H1 (cell line): ENCODE data around the gene YPEL5. TPM values are rescaled to one million over a fixed set of nuclear protein-coding genes. Genes with fewer than 3 reads are reported as not detected.

Experiments used
- BCL11A ChIP-seq, 2 experiments: IDR thresholded peaks; one replicate each; pipeline ENCODE4 v1.6.1; 2011; ENCODE audit warnings: low read depth in 2 of 2, low read length in 2 of 2, mild to moderate bottlenecking in 2 of 2
- BRCA1 ChIP-seq: IDR thresholded peaks from 2 replicates; pipeline ENCODE4 v1.6.1; 2012; ENCODE audit warnings: low read depth, low read length, improper control_type of control experiment
- CBX8 ChIP-seq: fragments of 300-800, 300-1000 bp; sonication (generic); IDR thresholded peaks from 2 replicates; pipeline ENCODE4 v1.7.1; 2016; ENCODE audit warnings: low read depth, low read length, borderline replicate concordance
- CHD2 ChIP-seq: IDR thresholded peaks from 2 replicates; pipeline ENCODE4 v1.6.1; 2012; ENCODE audit warnings: low read length, improper control_type of control experiment
- CREB1 ChIP-seq: IDR thresholded peaks from 2 replicates; pipeline ENCODE4 v1.6.1; 2012; ENCODE audit warnings: inconsistent platforms
- CTBP2 ChIP-seq: IDR thresholded peaks from 2 replicates; pipeline ENCODE4 v1.7.0; 2011; ENCODE audit warnings: borderline replicate concordance, mild to moderate bottlenecking, moderate library complexity, mixed read lengths, low read length; ENCODE audit not compliant: insufficient read depth, insufficient read length
- CTCF ChIP-seq, 3 experiments: IDR thresholded peaks; 1 replicate in 2 of 3; 2 replicates in 1 of 3; pipeline versions ENCODE4 v1.5.1 to v1.6.1; 2011; ENCODE audit warnings: low read length in 3 of 3, mild to moderate bottlenecking in 3 of 3, inconsistent platforms in 2 of 3, low read depth in 1 of 3, moderate library complexity in 1 of 3; ENCODE audit not compliant: insufficient read depth in 1 of 3; ENCODE audit errors: control extremely low read depth in 1 of 3
- EP300 ChIP-seq, 2 experiments: IDR thresholded peaks; 1 replicate in 1 of 2; 2 replicates in 1 of 2; pipeline ENCODE4 v1.6.1; 2011 to 2012; ENCODE audit warnings: low read depth in 2 of 2, low read length in 2 of 2, mild to moderate bottlenecking in 2 of 2, borderline replicate concordance in 1 of 2, inconsistent platforms in 1 of 2, moderate library complexity in 1 of 2
- EZH2 ChIP-seq: fragments of 200-600 bp; sonication (generic); IDR thresholded peaks from 2 replicates; pipeline ENCODE4 v1.7.1; 2012; ENCODE audit warnings: low read depth, mild to moderate bottlenecking, moderate library complexity, low read length, inconsistent platforms; ENCODE audit not compliant: severe bottlenecking
- GABPA ChIP-seq: IDR thresholded peaks from 2 replicates; pipeline ENCODE4 v1.6.1; 2011; ENCODE audit warnings: mild to moderate bottlenecking, low read length, moderate library complexity, borderline replicate concordance; ENCODE audit not compliant: insufficient read depth
- JUN ChIP-seq: IDR thresholded peaks from 2 replicates; pipeline ENCODE4 v1.6.1; 2011; ENCODE audit warnings: low read depth, mild to moderate bottlenecking, improper control_type of control experiment, low read length
- KDM4A ChIP-seq: IDR thresholded peaks from one replicate; pipeline ENCODE4 v1.7.1; 2012; ENCODE audit warnings: low read depth, mild to moderate bottlenecking, moderate library complexity, low read length, inconsistent platforms; ENCODE audit not compliant: severe bottlenecking
- KDM5A ChIP-seq: fragments of 200-600 bp; IDR thresholded peaks from 2 replicates; pipeline ENCODE4 v1.7.1; 2012; ENCODE audit warnings: mild to moderate bottlenecking, low read length, inconsistent platforms, mixed read lengths
- POLR2AphosphoS5 ChIP-seq: IDR thresholded peaks from 2 replicates; pipeline ENCODE4 v1.6.1; 2011; ENCODE audit warnings: low read depth, low read length
- POU5F1 ChIP-seq: IDR thresholded peaks from 2 replicates; pipeline ENCODE4 v1.6.1; 2011; ENCODE audit warnings: low read depth, mild to moderate bottlenecking, low read length, moderate library complexity
- RNF2 ChIP-seq: fragments of 200-900, 300-1000 bp; sonication (generic); IDR thresholded peaks from 2 replicates; pipeline ENCODE4 v1.7.1; 2016; ENCODE audit warnings: borderline replicate concordance, low read depth, mild to moderate bottlenecking, antibody characterized with exemption, low read length; ENCODE audit not compliant: poor library complexity, severe bottlenecking; ENCODE audit errors: missing control alignments
- SAP30 ChIP-seq: fragments of 300-600 bp; sonication (generic); IDR thresholded peaks from 2 replicates; pipeline ENCODE4 v1.7.1; 2012; ENCODE audit warnings: low read length, moderate library complexity, mild to moderate bottlenecking, inconsistent platforms; ENCODE audit not compliant: insufficient read depth, insufficient replicate concordance
- SIN3A ChIP-seq, 2 experiments: IDR thresholded peaks in 1 of 2; conservative IDR thresholded peaks in 1 of 2; 2 replicates each; pipeline ENCODE4 v1.6.1; 2011 to 2012; ENCODE audit warnings: low read length in 2 of 2, improper control_type of control experiment in 1 of 2, low read depth in 1 of 2, mild to moderate bottlenecking in 1 of 2
- SIRT6 ChIP-seq: IDR thresholded peaks from one replicate; pipeline ENCODE4 v1.7.1; 2012; ENCODE audit warnings: low read length, inconsistent platforms
- SP4 ChIP-seq: IDR thresholded peaks from 2 replicates; pipeline ENCODE4 v1.6.1; 2012; ENCODE audit warnings: low read length, inconsistent platforms
- polyA plus RNA-seq, 7 experiments: library from polyadenylated mRNA; depleted of rRNA in 3 of 7; stranded (reverse) in 5 of 7; unstranded in 2 of 7; fragments of >200 nt in 5 of 7; fragments of 200-250 nt in 2 of 7; gene quantifications; 1 replicate in 5 of 7; 2 replicates in 1 of 7; 4 replicates in 1 of 7; pipeline versions ENCODE4 v1.2.1 to v1.2.3, GENCODE V29; 2011 to 2013; ENCODE audit warnings: missing spikeins in 2 of 7, mixed read lengths in 2 of 7
- total RNA-seq: library from RNA; stranded (reverse); fragmentation: NEBNext Ultra II Directional; extraction: Animal tissue kit (Norgen Biotek cat#: 25700); gene quantifications from 2 replicates; pipeline ENCODE4 v1.2.1, GENCODE V29; 2021

Gene YPEL5
- total and polyA plus RNA-seq, 2 of the 8 experiments (the other 6 are each of a cell fraction or from before 2014, with no cell fraction given): 18.5 to 28.0 TPM

DNA sequence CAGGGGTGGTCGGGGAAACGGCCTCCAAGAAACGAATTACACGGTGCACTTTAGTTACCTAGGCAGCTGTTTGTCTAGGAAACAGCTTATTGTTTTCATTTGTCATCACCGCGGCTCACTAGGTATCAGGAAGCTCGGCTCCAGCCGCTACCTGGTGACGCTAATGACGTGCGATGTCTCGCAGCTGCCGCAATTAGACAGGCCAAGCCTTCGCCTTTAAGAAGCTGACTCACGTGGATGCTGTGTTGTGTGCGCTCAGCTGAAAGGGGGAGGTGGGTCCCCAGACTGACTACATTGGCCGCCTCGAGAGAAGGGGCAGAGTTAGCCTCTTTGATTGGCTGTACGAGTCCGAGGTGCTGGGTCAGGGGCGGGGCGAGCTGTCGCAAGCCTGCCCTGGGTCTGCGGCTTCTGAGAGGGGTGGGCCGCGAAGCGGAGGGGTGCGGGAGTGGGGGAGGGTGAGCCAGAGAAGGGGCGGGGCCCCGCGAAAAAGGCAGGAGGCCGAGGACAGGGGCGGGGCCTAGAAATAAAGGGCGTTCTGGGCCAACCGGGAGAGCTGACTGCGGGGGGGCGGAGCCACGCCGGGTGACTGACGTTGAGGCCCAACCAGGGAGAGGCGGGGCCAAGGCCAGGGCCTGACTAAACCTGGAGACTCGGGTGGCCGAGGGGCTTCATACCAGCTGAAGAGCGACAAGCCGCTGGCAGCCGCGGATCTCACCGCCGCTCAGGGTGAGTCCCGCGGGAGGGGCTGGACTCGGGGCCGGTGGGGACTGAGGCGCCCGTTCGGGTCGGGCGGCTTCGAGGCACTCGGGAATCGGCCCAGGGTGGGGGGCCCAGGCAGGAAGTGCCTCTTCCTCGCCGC, at the start of gene YPEL5 (continued):
- TF ChIP-seq KDM4A (peak; percentile 9), CHD2 (0 out of 2 replicates have a peak, but pooled peaks have one; percentile 43), JUN (no peak), POU5F1 (no peak), SIRT6 (no peak), BRCA1 (no peak), EP300 (IDR thresholded peaks at IDR 0.05; ENCODE audit: borderline replicate concordance in 1 of 2, low read depth in 2 of 2, low read length in 2 of 2) (peak in 1 of 2 experiments; percentile 29; a peak in 1 of 3 replicates), POLR2AphosphoS5 (peak; percentile 62; the same call in 1 of the 2 replicates), SP4 (peak; percentile 35; the same call in 1 of the 2 replicates), EZH2 (no peak), RNF2 (no peak), SIN3A (conservative IDR thresholded peaks at IDR 0.05 in 1 of 2, IDR thresholded peaks at IDR 0.05 in 1 of 2; ENCODE audit: low read depth in 1 of 2, low read length in 2 of 2) (peak; percentile 83 to 96; a peak in 3 of 4 replicates), KDM5A (no peak), SAP30 (peak; percentile 81), CREB1 (peak; percentile 91), CTBP2 (no peak), CTCF (IDR thresholded peaks at IDR 0.05; ENCODE audit: control extremely low read depth in 1 of 3, insufficient read depth in 1 of 3, low read depth in 1 of 3, low read length in 3 of 3) (no peak), GABPA (no peak), BCL11A (IDR thresholded peaks at IDR 0.05; ENCODE audit: low read depth in 2 of 2, low read length in 2 of 2) (no peak), CBX8 (no peak)
